GM18951 (cell line): ENCODE data around the gene DEPDC5.
"Not testable (repeated sequence)": the region's sequence is repeated elsewhere in the genome, so short reads cannot be mapped to it uniquely, and the experiment has no call there.

Experiments used
- POLR2A ChIP-seq: IDR thresholded peaks from 4 replicates; pipeline ENCODE4 v1.6.1; 2011; ENCODE audit warnings: mild to moderate bottlenecking; ENCODE audit not compliant: insufficient read length, insufficient read depth; ENCODE audit errors: extremely low read depth
- in situ Hi-C: fragments of 300-500 bp; cut with MboI; formaldehyde crosslinking; loops from one replicate; pipeline ENCODE4 v1.12.0; 2022; ENCODE audit warnings: low sequenced_read_pairs, mixed read lengths, inconsistent platforms; ENCODE audit not compliant: unreplicated experiment

Gene DEPDC5

DNA sequence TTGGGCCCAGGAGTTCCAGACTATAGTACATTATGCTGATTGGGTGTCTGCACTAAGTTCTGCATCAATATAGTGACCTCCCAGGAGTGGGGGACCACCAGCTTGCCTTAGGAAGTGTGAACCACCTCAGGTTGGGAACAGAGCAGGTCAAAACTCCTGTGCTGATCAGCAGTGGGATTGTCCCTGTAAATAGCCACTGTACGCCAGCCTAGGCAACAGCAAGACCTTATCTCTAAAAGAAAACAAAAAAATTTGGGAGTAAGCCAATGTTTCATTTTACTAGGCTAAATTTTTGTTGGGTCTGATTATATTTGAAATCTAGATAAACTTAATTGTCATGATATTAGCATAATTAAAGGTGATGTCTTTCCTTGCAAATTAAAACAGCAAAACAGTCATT, 3.4 kb downstream of the DEPDC5 start:
- in situ Hi-C loops, result no loop called here
- TF ChIP-seq POLR2A, result no peak

DNA sequence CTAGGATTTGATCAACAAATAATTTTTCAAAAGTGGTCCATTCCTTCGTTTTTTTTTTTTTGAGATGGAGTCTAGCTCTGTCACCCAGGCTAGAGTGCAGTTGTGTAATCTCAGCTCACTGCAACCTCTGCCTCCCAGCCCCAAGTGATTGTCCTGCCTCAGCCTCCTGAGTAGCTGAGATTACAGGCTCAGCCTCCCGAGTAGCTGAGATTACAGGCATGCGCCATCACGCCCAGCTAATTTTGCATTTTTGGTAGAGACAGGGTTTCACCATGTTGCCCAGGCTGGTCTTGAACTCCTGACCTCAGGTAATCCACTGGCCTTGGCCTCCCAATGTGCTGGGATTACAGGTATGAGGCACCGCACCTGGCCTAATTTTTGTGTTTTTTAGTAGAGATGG, 5.0 kb downstream of the DEPDC5 start:
- in situ Hi-C loops, result not testable (repeated sequence)

DNA sequence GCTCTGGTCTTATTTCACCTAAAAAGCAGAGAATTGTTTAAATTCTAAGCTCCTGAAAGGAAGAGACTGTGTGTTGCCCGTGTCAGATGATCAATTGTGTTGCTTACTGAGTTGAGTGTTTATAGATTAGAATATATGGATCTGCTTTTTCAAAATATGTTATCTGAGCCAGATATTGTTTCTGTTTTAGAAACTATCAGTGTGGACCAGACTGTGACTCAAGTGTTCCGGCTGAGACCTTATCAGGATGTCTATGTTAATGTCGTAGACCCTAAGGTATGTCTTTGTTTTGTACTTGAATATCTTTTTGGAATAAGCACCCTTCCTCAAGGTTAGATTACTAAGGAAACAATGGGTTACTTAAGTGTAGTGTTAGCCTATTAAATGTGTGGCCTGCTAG, 11.0 kb downstream of the DEPDC5 start:
- in situ Hi-C loops, result no loop called here
- TF ChIP-seq POLR2A, result no peak

DNA sequence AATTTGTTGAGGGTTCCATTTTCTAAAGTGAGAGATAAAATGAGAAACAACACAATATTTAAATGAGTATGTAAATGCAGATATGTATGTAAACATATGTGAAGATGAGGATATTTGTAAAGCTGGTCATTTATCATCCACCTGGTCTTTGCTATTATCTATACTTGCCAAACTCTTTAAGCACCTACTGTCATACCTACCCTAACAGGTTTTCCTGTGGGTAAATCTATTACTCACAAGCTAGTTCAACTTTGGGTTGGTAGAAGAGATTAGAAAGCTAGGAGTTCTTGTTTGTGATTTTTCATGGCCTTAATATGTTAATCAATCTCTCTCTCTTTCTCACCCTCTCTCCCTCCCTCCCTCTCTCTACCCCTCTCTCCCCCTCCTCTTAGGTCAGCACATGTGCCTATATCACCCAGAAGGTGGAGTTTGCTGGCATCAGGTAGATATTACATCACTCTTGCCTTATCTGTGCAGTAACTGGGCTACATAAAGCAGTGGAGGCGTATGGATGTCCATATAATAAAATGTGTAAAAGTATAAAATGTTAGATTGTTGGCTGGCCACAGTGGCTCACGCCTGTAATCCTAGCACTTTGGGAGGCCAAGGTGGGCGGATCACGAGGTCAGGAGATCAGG, 14.7 kb downstream of the DEPDC5 start:
- TF ChIP-seq POLR2A, result no peak
- in situ Hi-C loops, result no loop called here

DNA sequence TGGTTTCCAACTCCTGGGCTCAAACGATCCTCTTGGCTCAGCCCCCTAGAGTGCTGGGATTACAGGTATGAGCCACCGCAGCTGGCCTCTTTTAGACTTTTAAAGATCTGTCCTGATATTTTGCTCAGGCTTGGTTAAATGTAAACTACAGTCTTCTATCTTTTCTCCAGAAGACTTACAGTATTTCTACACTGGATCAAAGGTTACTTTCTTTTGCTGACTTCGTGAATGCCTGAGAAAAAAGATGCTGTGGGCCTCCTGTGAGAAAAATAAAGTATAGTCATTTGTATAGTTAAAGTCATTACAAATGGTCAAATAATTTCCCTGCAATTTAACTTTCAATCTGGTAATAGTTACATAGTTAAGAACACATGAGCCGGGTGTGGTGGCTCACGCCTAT, 19.6 kb downstream of the DEPDC5 start:
- in situ Hi-C loops, result no loop called here
- TF ChIP-seq POLR2A, result no peak

DNA sequence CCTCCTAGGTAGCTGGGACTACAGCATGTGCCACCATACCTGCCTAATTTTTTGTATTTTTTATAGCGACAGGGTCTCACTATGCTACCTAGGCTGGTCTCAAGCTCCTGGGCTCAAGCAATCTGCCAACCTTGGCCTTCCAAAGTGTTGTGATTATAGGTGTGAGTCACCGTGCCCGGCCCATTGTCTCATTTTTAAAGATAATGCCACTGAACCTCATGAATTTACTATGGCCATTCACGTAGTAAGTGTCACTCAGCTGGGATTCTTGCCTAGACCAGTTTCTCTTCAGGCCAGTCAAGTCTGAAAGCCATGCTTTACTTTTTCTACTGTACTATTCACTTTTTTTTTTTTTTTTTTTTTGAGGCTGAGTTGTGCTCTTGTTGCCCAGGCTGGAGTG, 22.4 kb downstream of the DEPDC5 start:
- in situ Hi-C loops, result no loop called here
- no peak for TF ChIP-seq POLR2A

DNA sequence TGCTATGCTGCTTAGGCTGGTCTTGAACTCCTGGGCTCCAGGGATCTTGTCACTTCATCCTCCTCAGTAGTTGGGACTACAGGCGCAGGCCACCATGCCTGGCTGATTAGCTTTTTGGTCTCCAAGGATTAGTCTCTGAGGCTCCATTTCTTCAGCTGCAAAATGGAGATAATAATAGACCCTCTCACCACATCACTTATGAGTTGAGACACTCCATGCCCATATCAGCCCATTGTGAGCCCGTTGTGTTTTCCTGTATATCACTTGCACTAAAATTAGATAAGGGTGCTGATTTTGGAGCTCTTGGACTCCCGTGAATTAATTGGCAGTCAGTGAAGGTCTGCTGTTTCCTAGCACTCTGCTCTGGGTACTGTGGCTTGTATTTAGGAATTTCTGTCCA, 36.0 kb downstream of the DEPDC5 start:
- in situ Hi-C loops, result no loop called here
- no peak for TF ChIP-seq POLR2A

DNA sequence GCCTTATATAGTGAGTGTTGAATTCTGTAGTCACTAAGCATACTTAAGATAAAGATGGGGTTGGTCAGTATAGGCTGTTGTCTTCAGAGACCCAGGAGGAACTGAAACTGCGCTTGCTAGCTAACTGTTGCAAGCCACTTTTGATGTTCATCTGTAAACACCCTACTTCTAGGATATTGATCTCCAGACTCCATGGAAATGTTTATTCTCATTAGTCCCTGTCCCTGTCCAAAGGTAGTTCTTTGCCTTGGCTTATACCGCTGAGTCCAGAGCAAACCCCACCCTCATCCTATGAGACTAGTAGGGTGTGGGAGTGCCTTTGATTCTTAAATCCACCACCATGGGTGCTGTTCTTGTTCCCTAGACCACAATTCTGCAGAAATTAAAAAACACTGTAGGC, 36.4 kb downstream of the DEPDC5 start:
- TF ChIP-seq POLR2A, result no peak
- in situ Hi-C loops, result no loop called here

DNA sequence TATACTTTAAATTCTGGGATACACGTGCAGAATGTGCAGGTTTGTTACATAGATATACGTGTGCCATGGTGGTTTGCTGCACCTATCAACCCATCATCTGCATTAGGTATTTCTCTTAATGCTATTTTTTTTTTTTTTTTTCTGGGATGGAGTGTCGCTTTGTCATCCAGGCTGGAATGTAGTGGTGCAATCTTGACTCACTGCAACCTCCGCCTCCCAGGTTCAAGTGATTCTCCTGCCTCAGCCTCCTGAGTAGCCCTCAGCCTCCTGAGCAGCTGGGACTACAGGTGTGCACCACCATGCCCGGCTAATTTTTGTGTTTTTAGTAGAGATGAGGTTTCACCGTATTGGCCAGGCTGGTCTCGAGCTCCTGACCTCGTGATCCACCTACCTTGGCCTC, 45.5 kb downstream of the DEPDC5 start:
- in situ Hi-C loops, result not testable (repeated sequence)

DNA sequence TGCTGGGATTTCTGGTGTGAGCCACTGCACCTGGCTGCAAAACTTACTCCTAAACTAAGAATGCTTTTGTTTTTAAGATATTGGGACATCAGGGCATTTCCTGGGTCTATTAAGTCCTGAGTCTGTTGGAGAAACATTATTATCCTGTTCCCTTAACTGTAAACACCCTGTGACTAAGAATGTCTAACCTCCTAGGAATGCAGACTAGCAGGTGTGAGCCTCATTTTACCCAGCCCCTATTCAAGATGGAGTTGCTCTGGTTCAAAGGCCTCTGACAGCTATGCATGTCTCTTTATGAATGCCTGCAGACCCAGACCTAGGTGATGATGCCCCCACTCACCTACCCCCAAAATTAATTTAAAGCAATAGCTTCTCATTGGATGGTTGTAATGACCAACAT, 46.2 kb downstream of the DEPDC5 start:
- in situ Hi-C loops, result no loop called here
- no peak for TF ChIP-seq POLR2A

DNA sequence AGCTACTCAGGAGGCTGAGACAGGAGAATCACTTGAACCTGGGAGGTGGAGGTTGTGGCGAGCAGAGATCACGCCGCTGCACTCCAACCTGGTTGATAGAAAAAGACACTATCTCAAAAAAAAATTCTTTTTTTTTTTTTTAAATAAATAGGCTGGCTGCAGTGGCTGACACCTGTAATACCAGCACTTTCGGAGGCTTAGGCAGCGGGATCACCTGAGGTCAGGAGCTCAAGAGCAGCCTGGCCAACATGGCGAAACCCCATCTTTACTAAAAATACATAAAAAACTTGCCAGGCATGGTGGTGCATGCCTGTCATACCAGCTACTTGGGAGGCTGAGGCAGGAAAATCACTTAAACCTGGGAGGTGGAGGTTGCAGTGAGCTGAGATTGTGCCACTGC, 47.0 kb downstream of the DEPDC5 start:
- in situ Hi-C loops, result not testable (repeated sequence)

DNA sequence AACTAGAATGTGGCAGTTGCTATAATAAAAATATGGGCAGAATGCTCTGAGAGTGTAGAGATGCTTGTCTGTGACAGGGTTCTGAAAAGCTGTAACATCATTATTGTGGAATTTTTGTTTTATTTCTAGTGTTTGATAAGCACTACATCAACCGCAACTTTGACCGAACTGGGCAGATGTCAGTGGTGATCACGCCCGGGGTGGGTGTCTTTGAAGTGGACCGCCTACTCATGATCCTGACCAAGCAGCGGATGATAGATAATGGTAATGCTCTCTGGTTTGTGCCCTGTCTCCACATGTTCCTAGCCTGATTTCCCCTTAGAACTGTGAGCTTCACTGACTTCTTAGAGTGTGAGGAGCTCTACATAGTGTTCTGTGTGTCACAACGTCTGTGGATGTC, 48.8 kb downstream of the DEPDC5 start:
- no peak for TF ChIP-seq POLR2A
- in situ Hi-C loops, result no loop called here

DNA sequence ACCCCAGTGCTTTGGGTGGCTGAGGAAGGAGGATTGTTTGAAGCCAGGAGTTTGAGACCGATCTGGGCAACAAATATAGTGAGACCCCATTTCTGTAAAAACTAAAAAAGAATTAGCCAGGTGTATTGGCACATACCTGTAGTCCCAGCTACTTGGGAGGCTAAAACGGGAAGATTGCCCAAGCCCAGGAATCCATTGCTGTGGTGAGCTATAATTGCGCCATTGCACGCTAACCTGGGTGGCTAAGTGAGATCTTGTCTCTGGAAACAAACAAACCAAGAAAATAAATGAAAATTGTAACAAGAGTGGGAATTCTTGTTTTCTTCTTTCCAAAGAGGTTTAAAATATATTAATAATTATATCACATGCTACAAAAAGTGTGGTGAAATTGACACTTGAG, 52.9 kb downstream of the DEPDC5 start:
- in situ Hi-C loops, result no loop called here
- no peak for TF ChIP-seq POLR2A

DNA sequence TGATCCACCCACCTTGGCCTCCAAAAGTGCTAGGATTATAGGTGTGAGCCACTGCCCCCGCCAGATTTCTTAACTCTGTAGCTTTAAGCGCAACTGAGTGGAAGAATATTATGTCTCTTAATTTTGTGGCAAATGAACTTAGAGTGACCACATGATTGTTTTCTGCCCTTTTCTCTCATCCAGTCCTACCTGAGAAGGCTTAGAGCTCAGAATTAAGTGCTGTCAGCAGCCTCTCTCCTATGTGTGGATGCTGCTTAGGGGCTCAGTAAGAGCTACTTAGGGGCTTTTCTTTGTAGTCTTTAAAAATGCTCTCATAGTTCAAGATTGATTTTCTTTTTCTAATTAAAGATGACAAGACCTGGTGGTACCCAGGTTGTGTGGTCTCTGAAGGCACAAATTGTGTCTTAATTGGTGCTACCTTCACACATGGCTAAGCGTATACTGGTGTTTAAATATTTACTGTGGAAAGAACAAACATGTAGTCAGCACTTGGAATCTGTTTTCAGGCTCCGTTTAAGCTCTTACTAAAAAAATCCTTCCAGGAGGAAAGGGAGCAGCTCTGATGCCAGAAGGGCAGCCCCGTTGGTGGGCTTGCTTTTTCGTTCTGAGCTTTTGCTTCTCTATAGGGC, 59.3 kb downstream of the DEPDC5 start:
- in situ Hi-C loops, result no loop called here

DNA sequence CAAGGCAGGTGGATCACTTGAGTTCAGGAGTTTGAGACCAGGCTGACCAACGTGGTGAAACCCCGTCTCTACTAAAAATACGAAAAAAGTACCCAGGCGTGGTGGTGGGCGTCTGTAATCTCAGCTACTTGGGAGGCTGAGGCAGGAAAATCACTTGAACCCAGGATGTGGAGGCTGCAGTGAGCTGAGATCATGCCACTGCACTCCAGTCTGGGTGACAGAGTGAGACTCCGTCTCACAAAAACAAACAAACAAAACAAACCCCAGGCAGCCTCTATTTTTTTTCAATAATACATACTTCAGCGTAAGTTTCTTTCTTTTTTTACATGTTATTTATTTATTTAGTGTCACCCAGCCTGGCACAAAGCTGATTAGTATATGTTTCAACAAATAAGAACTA, 60.1 kb downstream of the DEPDC5 start:
- in situ Hi-C loops, result not testable (repeated sequence)

More for the DNA sequence above, 59.3 kb downstream of the DEPDC5 start:
- no peak for TF ChIP-seq POLR2A
